H9 (cell line): Measurements from ENCODE around the gene TNNT2. TPM values are rescaled to one million over a fixed set of nuclear protein-coding genes. Genes with fewer than 3 reads are reported as not detected.

Experiments used
- DNase-seq: peaks from one replicate; pipeline ENCODE4 v3.0.0-alpha.2; 2017
- H2AFZ ChIP-seq: one replicate; pipeline ENCODE4 v1.6.1; 2013; ENCODE audit warnings: mild to moderate bottlenecking, low read length, control low read depth, moderate library complexity
- H2AK5ac ChIP-seq: 2 replicates; pipeline ENCODE4 v1.6.1; 2013; ENCODE audit warnings: low read length, control low read depth, mixed read lengths; ENCODE audit not compliant: insufficient read length
- H2BK120ac ChIP-seq: one replicate; pipeline ENCODE4 v1.6.1; 2013; ENCODE audit warnings: low read depth, mild to moderate bottlenecking, low read length, control low read depth, inconsistent platforms; ENCODE audit not compliant: poor library complexity, severe bottlenecking
- H2BK12ac ChIP-seq: 2 replicates; pipeline ENCODE4 v1.6.1; 2013; ENCODE audit warnings: low read length, control low read depth, mixed read lengths, low read depth; ENCODE audit not compliant: insufficient read length
- H2BK15ac ChIP-seq: 2 replicates; pipeline ENCODE4 v1.6.1; 2013; ENCODE audit warnings: low read depth, low read length, control low read depth
- H2BK20ac ChIP-seq: one replicate; pipeline ENCODE4 v1.6.1; 2013; ENCODE audit warnings: low read depth, mild to moderate bottlenecking, low read length, control low read depth, inconsistent platforms; ENCODE audit not compliant: poor library complexity, severe bottlenecking
- H2BK5ac ChIP-seq: 2 replicates; pipeline ENCODE4 v1.6.1; 2013; ENCODE audit warnings: low read length, control low read depth, mixed read lengths; ENCODE audit not compliant: insufficient read length
- H3K14ac ChIP-seq: 2 replicates; pipeline ENCODE4 v1.6.1; 2013; ENCODE audit warnings: low read length, control low read depth; ENCODE audit not compliant: insufficient read depth
- H3K18ac ChIP-seq: 2 replicates; pipeline ENCODE4 v1.6.1; 2013; ENCODE audit warnings: low read depth, mild to moderate bottlenecking, mixed read lengths, low read length, control low read depth; ENCODE audit not compliant: insufficient read length
- H3K23ac ChIP-seq: 2 replicates; pipeline ENCODE4 v1.6.1; 2013; ENCODE audit warnings: low read length, control low read depth, mixed read lengths, low read depth; ENCODE audit not compliant: insufficient read length
- H3K23me2 ChIP-seq: 2 replicates; pipeline ENCODE4 v1.6.1; 2013; ENCODE audit warnings: low read depth, mild to moderate bottlenecking, mixed read lengths, low read length, control low read depth; ENCODE audit not compliant: insufficient read length, poor library complexity, severe bottlenecking
- H3K27ac ChIP-seq: 2 replicates; pipeline ENCODE4 v1.5.1; 2013; ENCODE audit warnings: low read length, control low read depth, mixed read lengths, low read depth; ENCODE audit not compliant: insufficient read length
- H3K27me3 ChIP-seq: 2 replicates; pipeline ENCODE4 v1.6.1; 2013; ENCODE audit warnings: low read length, control low read depth, inconsistent platforms; ENCODE audit not compliant: insufficient read depth
- H3K4ac ChIP-seq: 2 replicates; pipeline ENCODE4 v1.6.1; 2013; ENCODE audit warnings: low read depth, mild to moderate bottlenecking, control low read depth, inconsistent platforms, low read length, moderate library complexity
- H3K4me1 ChIP-seq: 2 replicates; pipeline ENCODE4 v1.6.1; 2013; ENCODE audit warnings: low read length, control low read depth, inconsistent platforms; ENCODE audit not compliant: insufficient read depth
- H3K4me2 ChIP-seq: 2 replicates; pipeline ENCODE4 v1.6.1; 2013; ENCODE audit warnings: low read length, control low read depth, mixed read lengths; ENCODE audit not compliant: insufficient read length, insufficient read depth
- H3K56ac ChIP-seq: 2 replicates; pipeline ENCODE4 v1.6.1; 2013; ENCODE audit warnings: low read depth, mild to moderate bottlenecking, mixed read lengths, low read length, control low read depth; ENCODE audit not compliant: insufficient read length
- H3K79me1 ChIP-seq: 2 replicates; pipeline ENCODE4 v1.6.1; 2013; ENCODE audit warnings: low read depth, mild to moderate bottlenecking, moderate library complexity, low read length, control low read depth, inconsistent platforms; ENCODE audit not compliant: insufficient read depth, poor library complexity, severe bottlenecking
- H3K79me2 ChIP-seq: 2 replicates; pipeline ENCODE4 v1.6.1; 2013; ENCODE audit warnings: low read length, control low read depth, inconsistent platforms; ENCODE audit not compliant: insufficient read depth
- H3K9ac ChIP-seq: 2 replicates; pipeline ENCODE4 v1.6.1; 2013; ENCODE audit warnings: low read length, control low read depth, mixed read lengths; ENCODE audit not compliant: insufficient read length; ENCODE audit errors: extremely low read depth
- H3K9me3 ChIP-seq: one replicate; pipeline ENCODE4 v1.6.1; 2013; ENCODE audit warnings: low read depth, low read length, inconsistent platforms; ENCODE audit not compliant: control insufficient read depth
- H3T11ph ChIP-seq: one replicate; pipeline ENCODE4 v1.6.1; 2013; ENCODE audit warnings: mild to moderate bottlenecking, low read length, control low read depth, inconsistent platforms
- H4K20me1 ChIP-seq: one replicate; pipeline ENCODE4 v1.6.1; 2013; ENCODE audit not compliant: control insufficient read depth, insufficient read length, insufficient read depth
- H4K5ac ChIP-seq: 2 replicates; pipeline ENCODE4 v1.6.1; 2013; ENCODE audit warnings: low read depth, mild to moderate bottlenecking, mixed read lengths, low read length, control low read depth; ENCODE audit not compliant: insufficient read length
- H4K8ac ChIP-seq: replicated peaks from 2 replicates; pipeline ENCODE4 v1.6.1; 2013; ENCODE audit warnings: low read length, control low read depth, mixed read lengths, low read depth; ENCODE audit not compliant: insufficient read length
- H4K91ac ChIP-seq: 2 replicates; pipeline ENCODE4 v1.6.1; 2013; ENCODE audit warnings: low read depth, mild to moderate bottlenecking, moderate library complexity, mixed read lengths, low read length, control low read depth; ENCODE audit not compliant: insufficient read length
- H3K27ac Mint-ChIP-seq, 3 experiments: 2 replicates in 2 of 3; 3 replicates in 1 of 3; pipeline ENCODE4 v1.8.0; 2020 to 2021; ENCODE audit warnings: mixed read lengths in 3 of 3, mild to moderate bottlenecking in 1 of 3, moderate library complexity in 1 of 3
- H3K27me3 Mint-ChIP-seq: 2 replicates; pipeline ENCODE4 v1.8.0; 2021; ENCODE audit warnings: low read depth, mild to moderate bottlenecking, moderate library complexity, mixed read lengths
- H3K36me3 Mint-ChIP-seq, 3 experiments: 2 replicates in 2 of 3; 3 replicates in 1 of 3; pipeline ENCODE4 v1.8.0; 2020 to 2021; ENCODE audit warnings: low read depth in 3 of 3, mixed read lengths in 3 of 3; ENCODE audit not compliant: insufficient read depth in 1 of 3
- H3K4me1 Mint-ChIP-seq, 2 experiments: 2 replicates each; pipeline ENCODE4 v1.8.0; 2020; ENCODE audit warnings: mixed read lengths in 2 of 2
- H3K4me3 Mint-ChIP-seq, 2 experiments: 2 replicates in 1 of 2; 3 replicates in 1 of 2; pipeline ENCODE4 v1.8.0; 2020 to 2021; ENCODE audit warnings: mild to moderate bottlenecking in 2 of 2, mixed read lengths in 2 of 2, moderate library complexity in 1 of 2
- H3K9me3 Mint-ChIP-seq, 2 experiments: 2 replicates in 1 of 2; 3 replicates in 1 of 2; pipeline ENCODE4 v1.8.0; 2020; ENCODE audit warnings: mild to moderate bottlenecking in 2 of 2, mixed read lengths in 2 of 2, moderate library complexity in 1 of 2
- CTCF ChIP-seq: fragments of 200-600 bp; sonication (generic); conservative IDR thresholded peaks from 3 replicates; pipeline ENCODE4 v1.8.0; 2021; ENCODE audit warnings: antibody characterized with exemption, mild to moderate bottlenecking
- WGBS: extraction: QIAGEN DNeasy Blood & Tissue Kit; methylation state at CpG from one replicate; pipeline ENCODE4 v1.1.7; 2013; ENCODE audit warnings: missing lambda C conversion rate, low lambda C conversion rate, mixed read lengths; ENCODE audit not compliant: insufficient read length; ENCODE audit errors: extremely low coverage; 5-methylcytosine and 5-hydroxymethylcytosine counted together
- total RNA-seq: library from RNA; stranded (reverse); gene quantifications from 2 replicates; pipeline ENCODE4 v1.2.1, GENCODE V29; 2021

TNNT2 gene
- total RNA-seq, 1 experiment from 2014 or later: 8.6 TPM

GRCh38 chr1:201404722-201405483 lies 27.4 kb upstream of the TNNT2 start:
- no peak overlapping the region for H2BK12ac ChIP-seq
- H3T11ph ChIP-seq: no peak overlapping the region
- no peak for DNase-seq
- no peak overlapping the region for H2BK20ac ChIP-seq
- no peaks in the 10 kb centered on the region for H3K4me1 ChIP-seq
- no peaks in the 10 kb centered on the region for H4K20me1 ChIP-seq
- peaks cover 1% of the 10 kb centered on the region for H3K23me2 ChIP-seq
- H4K5ac ChIP-seq: no peak overlapping the region
- no peak overlapping the region for H3K4me2 ChIP-seq
- H4K91ac ChIP-seq: no peak overlapping the region
- H3K4ac ChIP-seq: no peak overlapping the region
- Mint-ChIP-seq H3K4me1 (peaks cover 16 to 18% of the 10 kb centered on the region in 2 experiments), H3K27me3 (peaks cover 23% of the 10 kb centered on the region), H3K9me3 (no peaks in the 10 kb centered on the region), H3K36me3 (peaks cover 0 to 3% (median 0%) of the 10 kb centered on the region in 3 experiments; a peak in 3 of 7 replicates), H3K4me3 (no peak overlapping the region), H3K27ac (no peak overlapping the region; a peak in 1 of 7 replicates)
- no peaks in the 10 kb centered on the region for H3K9me3 ChIP-seq
- H3K27ac ChIP-seq: no peak overlapping the region
- peaks cover 5% of the 10 kb centered on the region; the same call in 1 of the 2 replicates for H3K27me3 ChIP-seq
- no peak overlapping the region for H3K9ac ChIP-seq
- WGBS: no CpG with 5 or more reads among the region's 11 CpGs
- no peak overlapping the region for H2BK120ac ChIP-seq
- H3K79me1 ChIP-seq: no peaks in the 10 kb centered on the region
- no peak overlapping the region for H2AK5ac ChIP-seq
- H3K56ac ChIP-seq: no peak overlapping the region
- H3K14ac ChIP-seq: no peak overlapping the region
- H3K23ac ChIP-seq: no peak overlapping the region
- H2BK15ac ChIP-seq: no peak overlapping the region
- H4K8ac ChIP-seq: no peak overlapping the region
- H3K18ac ChIP-seq: no peak overlapping the region
- no peak overlapping the region for H2BK5ac ChIP-seq
- H2AFZ ChIP-seq: no peak overlapping the region
- TF ChIP-seq CTCF: no peak
- H3K79me2 ChIP-seq: no peaks in the 10 kb centered on the region
